Mucosa of descending colon (tissue), 3 donors: ENCODE data around the gene RASGEF1B. TPM values are rescaled to one million over a fixed set of nuclear protein-coding genes. Genes with fewer than 3 reads are reported as not detected.

Experiments
- ATAC-seq: fragments of 200-7000 bp; cut with Tn5 transposase; one replicate; pipeline ENCODE4 v1.9.1; 2020; ENCODE audit warnings: mild to moderate bottlenecking, moderate library complexity
- DNase-seq, 3 donors: peaks; one replicate each; pipeline ENCODE4 v3.0.0-alpha.2; 2020
- H3K36me3 ChIP-seq: fragments of 200-600 bp; one replicate; pipeline ENCODE4 v1.8.0; 2021; ENCODE audit warnings: low read depth, mild to moderate bottlenecking
- H3K4me1 ChIP-seq: fragments of 200-600 bp; one replicate; pipeline ENCODE4 v1.8.0; 2021; ENCODE audit warnings: low read depth, mild to moderate bottlenecking
- H3K4me3 ChIP-seq: fragments of 200-600 bp; one replicate; pipeline ENCODE4 v1.8.0; 2021; ENCODE audit warnings: mild to moderate bottlenecking
- H3K9me3 ChIP-seq: fragments of 200-600 bp; one replicate; pipeline ENCODE4 v1.8.0; 2021; ENCODE audit warnings: mild to moderate bottlenecking
- intact Hi-C, 2 donors: fragments of 100-400 bp; cut with DNase I in 1 of 2; cut with micrococcal nuclease in 1 of 2; formaldehyde crosslinking; loops; one replicate each; pipeline versions ENCODE4 v1.11.0 to v1.11.1; 2022; cut with DNase I, micrococcal nuclease
- total RNA-seq, 3 donors: library from RNA; stranded (reverse); fragmentation: NEBNext Ultra II Directional in 2 of 3; extraction: Animal tissue kit (Norgen Biotek cat#: 25700) in 2 of 3; gene quantifications; one replicate each; pipeline versions ENCODE4 v1.2.1 to v1.2.4, GENCODE V29; 2021 to 2023
- TF ChIP-seq, protein P1 (sequence below): fragments of 200-600 bp; IDR thresholded peaks from one replicate; pipeline ENCODE4 v1.8.0; 2022; ENCODE audit warnings: antibody characterized with exemption, mild to moderate bottlenecking
- donor health status: DM: no; HTN: no; CAD: no; lungs with moderate emphysema.
- donor health status: DM: no; HTN: no; CAD: no.
- donor health status: DM: no; HTN: yes; CAD: no.

Gene RASGEF1B
- total RNA-seq, 3 donors from 2014 or later, result 13.6 to 20.5 (median 15.4) TPM

DNA sequence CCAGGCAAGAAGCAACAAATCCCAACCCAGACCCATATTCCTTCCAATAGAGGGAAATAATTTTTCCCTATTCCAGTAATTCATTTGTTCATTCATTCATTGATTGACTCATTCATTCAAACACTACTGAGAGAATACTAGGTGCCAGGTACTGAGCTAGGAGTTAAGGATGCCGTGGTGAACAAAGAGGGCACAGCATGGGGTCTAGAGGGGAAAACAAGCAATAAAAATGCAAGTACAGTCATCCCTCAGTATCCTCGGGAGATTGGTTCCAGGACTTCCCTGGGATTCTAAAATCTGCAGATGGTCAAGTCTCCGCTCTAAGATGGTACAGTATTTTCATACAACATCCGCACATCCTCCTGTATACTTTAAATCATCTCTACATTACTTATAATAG is 18.7 kb downstream of the RASGEF1B start:
- H3K36me3 ChIP-seq, result no peaks in the 10 kb centered on the region
- no peak for DNase-seq
- no peak for ATAC-seq
- no peaks in the 10 kb centered on the region for H3K9me3 ChIP-seq
- no peak overlapping the region for H3K4me3 ChIP-seq
- no peaks in the 10 kb centered on the region for H3K4me1 ChIP-seq
- intact Hi-C loops, result no loop called here
- TF ChIP-seq, protein P1, sequence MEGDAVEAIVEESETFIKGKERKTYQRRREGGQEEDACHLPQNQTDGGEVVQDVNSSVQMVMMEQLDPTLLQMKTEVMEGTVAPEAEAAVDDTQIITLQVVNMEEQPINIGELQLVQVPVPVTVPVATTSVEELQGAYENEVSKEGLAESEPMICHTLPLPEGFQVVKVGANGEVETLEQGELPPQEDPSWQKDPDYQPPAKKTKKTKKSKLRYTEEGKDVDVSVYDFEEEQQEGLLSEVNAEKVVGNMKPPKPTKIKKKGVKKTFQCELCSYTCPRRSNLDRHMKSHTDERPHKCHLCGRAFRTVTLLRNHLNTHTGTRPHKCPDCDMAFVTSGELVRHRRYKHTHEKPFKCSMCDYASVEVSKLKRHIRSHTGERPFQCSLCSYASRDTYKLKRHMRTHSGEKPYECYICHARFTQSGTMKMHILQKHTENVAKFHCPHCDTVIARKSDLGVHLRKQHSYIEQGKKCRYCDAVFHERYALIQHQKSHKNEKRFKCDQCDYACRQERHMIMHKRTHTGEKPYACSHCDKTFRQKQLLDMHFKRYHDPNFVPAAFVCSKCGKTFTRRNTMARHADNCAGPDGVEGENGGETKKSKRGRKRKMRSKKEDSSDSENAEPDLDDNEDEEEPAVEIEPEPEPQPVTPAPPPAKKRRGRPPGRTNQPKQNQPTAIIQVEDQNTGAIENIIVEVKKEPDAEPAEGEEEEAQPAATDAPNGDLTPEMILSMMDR, result no peak

DNA sequence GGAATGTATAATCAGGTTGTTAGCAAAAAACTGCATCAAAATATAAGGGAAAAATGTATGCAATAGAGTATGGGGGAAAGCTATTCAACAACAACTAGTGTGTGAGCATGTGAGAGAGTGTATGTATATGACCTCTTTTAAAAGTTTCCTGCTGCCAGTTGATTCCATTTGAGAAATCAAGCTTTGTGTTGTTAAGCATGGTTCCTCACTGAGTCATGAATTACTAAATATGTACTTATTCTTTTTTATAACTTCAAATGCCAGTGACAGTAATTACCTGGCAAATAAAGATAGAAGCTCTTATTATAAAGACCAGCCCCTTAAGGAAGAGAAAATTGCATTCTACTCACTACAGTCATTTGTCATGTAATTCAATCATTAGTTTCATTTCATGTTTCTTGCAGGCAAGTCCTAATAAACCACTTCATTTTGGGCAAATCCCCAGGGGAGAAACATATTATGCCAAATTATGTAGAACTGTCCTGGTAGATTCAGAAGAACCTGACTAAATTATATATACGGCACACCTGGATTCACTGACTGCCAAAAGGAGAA is 19.2 kb downstream of the RASGEF1B start:
- Histone ChIP-seq H3K9me3 (no peaks in the 10 kb centered on the region), H3K36me3 (no peaks in the 10 kb centered on the region), H3K4me1 (no peaks in the 10 kb centered on the region), H3K4me3 (no peak overlapping the region)
- TF ChIP-seq, protein P1, result no peak
- no peak for DNase-seq
- intact Hi-C loops, result no loop called here
- ATAC-seq, result peak; percentile 64

DNA sequence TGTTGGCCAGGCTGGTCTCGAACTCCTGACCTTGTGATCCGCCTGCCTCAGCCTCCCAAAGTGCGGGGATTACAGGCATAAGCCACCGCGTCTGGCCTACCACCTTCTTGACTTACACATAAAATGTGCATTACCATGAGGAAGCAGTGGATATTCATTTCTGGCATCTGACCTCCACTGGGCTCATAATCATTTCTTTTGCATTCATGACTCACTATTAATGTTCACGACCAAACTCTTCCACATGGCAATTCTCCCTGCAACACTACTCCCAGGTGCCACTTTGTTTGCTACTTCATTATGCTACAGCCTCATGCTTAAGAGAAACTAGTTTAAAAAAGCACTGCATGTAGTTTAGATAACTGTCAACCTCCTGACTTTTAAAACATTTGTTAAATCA is 22.7 kb downstream of the RASGEF1B start:
- TF ChIP-seq, protein P1, result no peak
- H3K4me3 ChIP-seq, result no peak overlapping the region
- DNase-seq (no peak), ATAC-seq (no peak)
- intact Hi-C loops, result no loop called here
- H3K4me1 ChIP-seq, result no peaks in the 10 kb centered on the region
- H3K9me3 ChIP-seq, result no peaks in the 10 kb centered on the region
- no peaks in the 10 kb centered on the region for H3K36me3 ChIP-seq

DNA sequence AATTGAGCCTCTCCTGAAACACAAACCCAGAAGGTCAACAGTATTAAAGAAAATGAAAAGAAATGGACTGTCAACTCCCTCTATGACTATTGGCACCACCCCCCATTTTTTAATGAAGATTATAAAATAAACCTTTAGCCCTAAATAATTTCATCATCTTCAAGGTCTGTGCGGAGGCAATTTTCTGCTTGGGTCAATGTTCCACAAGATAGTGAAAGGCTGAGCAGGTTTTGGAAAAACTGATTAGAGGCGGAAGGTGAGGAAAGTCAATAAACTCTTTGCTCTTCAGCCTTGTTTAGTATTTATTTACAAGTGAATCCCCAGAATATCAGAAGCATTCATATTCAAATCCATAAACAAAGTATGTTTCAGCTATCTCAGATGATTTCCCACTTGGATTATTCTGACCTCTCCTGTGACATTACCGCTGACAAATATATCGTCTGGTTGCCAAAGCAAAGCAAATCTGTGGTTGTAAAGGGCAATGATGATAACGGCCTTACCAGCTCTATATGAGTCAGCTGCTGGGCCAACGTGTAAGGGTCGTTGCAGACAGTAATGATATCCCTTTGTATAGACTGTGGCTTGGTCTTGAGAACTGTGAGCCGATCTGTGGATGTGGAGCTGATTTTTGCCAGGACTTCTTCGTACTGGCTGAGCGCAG is 24.0 kb downstream of the RASGEF1B start:
- Histone ChIP-seq H3K4me1 (no peaks in the 10 kb centered on the region), H3K4me3 (no peak overlapping the region), H3K9me3 (no peaks in the 10 kb centered on the region), H3K36me3 (no peaks in the 10 kb centered on the region)
- intact Hi-C loops, result no loop called here
- TF ChIP-seq, protein P1, result no peak
- DNase-seq (no peak), ATAC-seq (peak; percentile 52)

GRCh38 chr4:81446634-81447033 is 25.1 kb downstream of the RASGEF1B start:
- no peaks in the 10 kb centered on the region for H3K9me3 ChIP-seq
- H3K4me1 ChIP-seq, result no peaks in the 10 kb centered on the region
- no peak overlapping the region for H3K4me3 ChIP-seq
- no peaks in the 10 kb centered on the region for H3K36me3 ChIP-seq
- intact Hi-C loops, result no loop called here
- ATAC-seq (no peak), DNase-seq (no peak)
- TF ChIP-seq, protein P1, result no peak
